Measurements from ENCODE around the gene HINT1. TPM values are rescaled to one million over a fixed set of nuclear protein-coding genes. Genes with fewer than 3 reads are reported as not detected.
"Not testable (repeated sequence)": the region's sequence is repeated elsewhere in the genome, so short reads cannot be mapped to it uniquely, and the experiment has no call there.

Gene HINT1
- total and polyA plus RNA-seq, 4 donors: 107 to 436 (median 175) TPM

- H3K4me1 ChIP-seq (ENCODE audit: control insufficient read depth in 1 of 2, insufficient read depth in 2 of 2, low read length in 2 of 2): no peaks in the 10 kb centered on the region
- DNase-seq (no peak), ATAC-seq (ENCODE audit: low FRiP score) (no peak)
- intact Hi-C loops (cut with DNase I): no loop called here
- no peak overlapping the region for H3K27ac ChIP-seq (ENCODE audit: low read depth in 1 of 2, low read length in 2 of 2)
- no peaks in the 10 kb centered on the region for H3K9me3 ChIP-seq (ENCODE audit: control insufficient read depth, low read length)
- H3K27me3 ChIP-seq (ENCODE audit: control insufficient read depth in 1 of 2, insufficient read depth in 2 of 2, low read length in 1 of 2): no peaks in the 10 kb centered on the region
- H3K4me3 ChIP-seq (ENCODE audit: low read length in 2 of 2): no peak overlapping the region
- no peaks in the 10 kb centered on the region for H3K36me3 ChIP-seq (ENCODE audit: control insufficient read depth in 1 of 2, insufficient read depth in 2 of 2, low read length in 1 of 2)
Measured at GRCh38 chr5:131147258-131147657, 17.8 kb downstream of the HINT1 start.

- ATAC-seq (ENCODE audit: low FRiP score) (no peak), DNase-seq (no peak)
- no peak overlapping the region for H3K4me3 ChIP-seq (ENCODE audit: low read length in 2 of 2)
- no peak overlapping the region for H3K27ac ChIP-seq (ENCODE audit: low read depth in 1 of 2, low read length in 2 of 2)
- no peaks in the 10 kb centered on the region for H3K36me3 ChIP-seq (ENCODE audit: control insufficient read depth in 1 of 2, insufficient read depth in 2 of 2, low read length in 1 of 2)
- peaks cover 2% of the 10 kb centered on the region for H3K9me3 ChIP-seq (ENCODE audit: control insufficient read depth, low read length)
- 54 to 56% methylated on average over 3 of the region's 3 CpGs for WGBS, 2 donors
- no peaks in the 10 kb centered on the region for H3K27me3 ChIP-seq (ENCODE audit: control insufficient read depth in 1 of 2, insufficient read depth in 2 of 2, low read length in 1 of 2)
- intact Hi-C loops (cut with DNase I): no loop called here
- H3K4me1 ChIP-seq (ENCODE audit: control insufficient read depth in 1 of 2, insufficient read depth in 2 of 2, low read length in 2 of 2): no peaks in the 10 kb centered on the region
Measured at GRCh38 chr5:131142970-131143617, 22.0 kb downstream of the HINT1 start.

- no peaks in the 10 kb centered on the region for H3K36me3 ChIP-seq (ENCODE audit: control insufficient read depth in 1 of 2, insufficient read depth in 2 of 2, low read length in 1 of 2)
- 93 to 98% methylated on average over 2 of the region's 2 CpGs for WGBS, 2 donors
- H3K4me3 ChIP-seq (ENCODE audit: low read length in 2 of 2): no peak overlapping the region
- peaks cover 2% of the 10 kb centered on the region for H3K9me3 ChIP-seq (ENCODE audit: control insufficient read depth, low read length)
- DNase-seq (no peak), ATAC-seq (ENCODE audit: low FRiP score) (no peak)
- H3K27me3 ChIP-seq (ENCODE audit: control insufficient read depth in 1 of 2, insufficient read depth in 2 of 2, low read length in 1 of 2): no peaks in the 10 kb centered on the region
- no peak overlapping the region for H3K27ac ChIP-seq (ENCODE audit: low read depth in 1 of 2, low read length in 2 of 2)
- intact Hi-C loops (cut with DNase I): no loop called here
- no peaks in the 10 kb centered on the region for H3K4me1 ChIP-seq (ENCODE audit: control insufficient read depth in 1 of 2, insufficient read depth in 2 of 2, low read length in 2 of 2)
Measured at GRCh38 chr5:131139321-131139720, 25.7 kb downstream of the HINT1 start.

- intact Hi-C loops (cut with DNase I); H3K9me3 ChIP-seq (ENCODE audit: control insufficient read depth, low read length); H3K4me1 ChIP-seq (ENCODE audit: control insufficient read depth in 1 of 2, insufficient read depth in 2 of 2, low read length in 2 of 2); ATAC-seq (ENCODE audit: low FRiP score); H3K27ac ChIP-seq (ENCODE audit: low read depth in 1 of 2, low read length in 2 of 2); H3K36me3 ChIP-seq (ENCODE audit: control insufficient read depth in 1 of 2, insufficient read depth in 2 of 2, low read length in 1 of 2); H3K4me3 ChIP-seq (ENCODE audit: low read length in 2 of 2); H3K27me3 ChIP-seq (ENCODE audit: control insufficient read depth in 1 of 2, insufficient read depth in 2 of 2, low read length in 1 of 2); DNase-seq: not testable (repeated sequence)
- WGBS, 2 donors: 79 to 82% methylated on average over 5 of the region's 5 CpGs
Measured at GRCh38 chr5:131138406-131138805, 26.6 kb downstream of the HINT1 start.

GRCh38 chr5:131133091-131133490 lies 32.0 kb downstream of the HINT1 start:
- 91 to 96% methylated on average over 1 of the region's 2 CpGs for WGBS, 2 donors
- ATAC-seq (ENCODE audit: low FRiP score); intact Hi-C loops (cut with DNase I); H3K36me3 ChIP-seq (ENCODE audit: control insufficient read depth in 1 of 2, insufficient read depth in 2 of 2, low read length in 1 of 2); H3K27ac ChIP-seq (ENCODE audit: low read depth in 1 of 2, low read length in 2 of 2); H3K4me3 ChIP-seq (ENCODE audit: low read length in 2 of 2); H3K9me3 ChIP-seq (ENCODE audit: control insufficient read depth, low read length); H3K27me3 ChIP-seq (ENCODE audit: control insufficient read depth in 1 of 2, insufficient read depth in 2 of 2, low read length in 1 of 2); DNase-seq; H3K4me1 ChIP-seq (ENCODE audit: control insufficient read depth in 1 of 2, insufficient read depth in 2 of 2, low read length in 2 of 2): not testable (repeated sequence)

GRCh38 chr5:131129306-131129705 lies 35.8 kb downstream of the HINT1 start:
- intact Hi-C loops (cut with DNase I): no loop called here
- H3K36me3 ChIP-seq (ENCODE audit: control insufficient read depth in 1 of 2, insufficient read depth in 2 of 2, low read length in 1 of 2): no peaks in the 10 kb centered on the region
- no peak for ATAC-seq (ENCODE audit: low FRiP score)
- H3K27ac ChIP-seq (ENCODE audit: low read depth in 1 of 2, low read length in 2 of 2): no peak overlapping the region
- DNase-seq: no peak
- H3K4me3 ChIP-seq (ENCODE audit: low read length in 2 of 2): no peak overlapping the region
- H3K27me3 ChIP-seq (ENCODE audit: control insufficient read depth in 1 of 2, insufficient read depth in 2 of 2, low read length in 1 of 2): no peaks in the 10 kb centered on the region
- no peaks in the 10 kb centered on the region for H3K4me1 ChIP-seq (ENCODE audit: control insufficient read depth in 1 of 2, insufficient read depth in 2 of 2, low read length in 2 of 2)
- WGBS, 2 donors: 77 to 85% methylated on average over 4 of the region's 4 CpGs
- peaks cover 3% of the 10 kb centered on the region for H3K9me3 ChIP-seq (ENCODE audit: control insufficient read depth, low read length)

- intact Hi-C loops (cut with DNase I); H3K4me3 ChIP-seq (ENCODE audit: low read length in 2 of 2); H3K4me1 ChIP-seq (ENCODE audit: control insufficient read depth in 1 of 2, insufficient read depth in 2 of 2, low read length in 2 of 2); H3K27ac ChIP-seq (ENCODE audit: low read depth in 1 of 2, low read length in 2 of 2); H3K27me3 ChIP-seq (ENCODE audit: control insufficient read depth in 1 of 2, insufficient read depth in 2 of 2, low read length in 1 of 2); DNase-seq; H3K9me3 ChIP-seq (ENCODE audit: control insufficient read depth, low read length); H3K36me3 ChIP-seq (ENCODE audit: control insufficient read depth in 1 of 2, insufficient read depth in 2 of 2, low read length in 1 of 2); ATAC-seq (ENCODE audit: low FRiP score): not testable (repeated sequence)
- 94 to 98% methylated on average over 2 of the region's 2 CpGs for WGBS, 2 donors
Measured at GRCh38 chr5:131127244-131127643, 37.8 kb downstream of the HINT1 start.

- Histone ChIP-seq H3K9me3 (ENCODE audit: control insufficient read depth, low read length) (no peaks in the 10 kb centered on the region), H3K27me3 (ENCODE audit: control insufficient read depth in 1 of 2, insufficient read depth in 2 of 2, low read length in 1 of 2) (no peaks in the 10 kb centered on the region), H3K27ac (ENCODE audit: low read depth in 1 of 2, low read length in 2 of 2) (no peak overlapping the region), H3K4me1 (ENCODE audit: control insufficient read depth in 1 of 2, insufficient read depth in 2 of 2, low read length in 2 of 2) (no peaks in the 10 kb centered on the region), H3K36me3 (ENCODE audit: control insufficient read depth in 1 of 2, insufficient read depth in 2 of 2, low read length in 1 of 2) (no peaks in the 10 kb centered on the region), H3K4me3 (ENCODE audit: low read length in 2 of 2) (no peak overlapping the region)
- DNase-seq: no peak
- ATAC-seq (ENCODE audit: low FRiP score): no peak
- intact Hi-C loops (cut with DNase I): loop anchor here in 1 of 2 donors (5.0 kb wide), 1 partner anchor 1212 kb away; the partner anchor contains the start of gene CHSY3
- 71 to 72% methylated on average over 2 of the region's 2 CpGs for WGBS, 2 donors
Measured at GRCh38 chr5:131114754-131115153, 50.3 kb downstream of the HINT1 start.

GRCh38 chr5:131112424-131112823 lies 52.6 kb downstream of the HINT1 start:
- Histone ChIP-seq H3K27me3 (ENCODE audit: control insufficient read depth in 1 of 2, insufficient read depth in 2 of 2, low read length in 1 of 2) (no peaks in the 10 kb centered on the region), H3K4me3 (ENCODE audit: low read length in 2 of 2) (no peak overlapping the region), H3K9me3 (ENCODE audit: control insufficient read depth, low read length) (no peaks in the 10 kb centered on the region), H3K27ac (ENCODE audit: low read depth in 1 of 2, low read length in 2 of 2) (no peak overlapping the region), H3K36me3 (ENCODE audit: control insufficient read depth in 1 of 2, insufficient read depth in 2 of 2, low read length in 1 of 2) (no peaks in the 10 kb centered on the region), H3K4me1 (ENCODE audit: control insufficient read depth in 1 of 2, insufficient read depth in 2 of 2, low read length in 2 of 2) (no peaks in the 10 kb centered on the region)
- DNase-seq (no peak), ATAC-seq (ENCODE audit: low FRiP score) (no peak)
- 82 to 84% methylated on average over 13 of the region's 13 CpGs for WGBS, 2 donors
- intact Hi-C loops (cut with DNase I): loop anchor here in 1 of 2 donors (5.0 kb wide), 1 partner anchor 1210 kb away; the partner anchor contains the start of gene CHSY3

Measured in aorta (tissue), 5 donors.